GM04503 (cell line): ENCODE results near the gene SPATA2L.

Experiments used
- DNase-seq: peaks from one replicate; pipeline ENCODE4 v3.0.0-alpha.2; 2012; ENCODE audit warnings: low read depth

Gene SPATA2L

GRCh38 chr16:89656435-89657121, 44.9 kb downstream of the SPATA2L start:
- DNase-seq, result no peak

- DNase-seq, result no peak
Observed at GRCh38 chr16:89655062-89655643, 46.4 kb downstream of the SPATA2L start.

- no peak for DNase-seq
Observed at GRCh38 chr16:89653656-89654295, 47.7 kb downstream of the SPATA2L start.

- DNase-seq, result no peak
Observed at GRCh38 chr16:89651584-89651983, 49.9 kb downstream of the SPATA2L start.

DNA sequence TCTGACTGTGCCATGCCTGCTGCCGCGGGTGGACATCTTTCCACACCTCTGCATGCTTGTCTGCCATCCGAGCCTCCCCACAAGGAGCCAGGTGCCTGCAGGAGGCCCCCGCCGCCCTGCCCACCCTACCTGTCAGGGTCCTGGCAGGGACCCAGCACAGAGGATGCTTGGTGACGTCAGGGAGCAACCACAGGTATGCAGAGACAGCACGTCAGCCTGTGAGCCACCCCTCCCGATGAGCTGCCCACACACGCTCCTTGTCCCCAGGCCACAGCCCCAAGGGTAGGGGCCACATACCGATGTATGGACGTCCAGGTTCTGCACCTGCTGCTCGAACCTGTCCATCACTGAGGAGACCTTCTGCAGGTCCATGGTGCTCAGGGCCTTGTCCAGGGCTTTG, 54.6 kb downstream of the SPATA2L start:
- no peak for DNase-seq
